Fibroblast of skin of back (primary cell): Measurements from ENCODE around the gene PTRH1.

Experiments
- DNase-seq: peaks from one replicate; pipeline ENCODE4 v3.0.0-alpha.2; 2013

PTRH1 gene

GRCh38 chr9:127720031-127720864 is 4.8 kb upstream of the PTRH1 start:
- DNase-seq, result no peak

GRCh38 chr9:127717766-127718165 is 2.3 kb upstream of the PTRH1 start:
- no peak for DNase-seq

- DNase-seq, result no peak
These were observed 949 bp upstream of the PTRH1 start for GRCh38 chr9:127716412-127716811.

DNA sequence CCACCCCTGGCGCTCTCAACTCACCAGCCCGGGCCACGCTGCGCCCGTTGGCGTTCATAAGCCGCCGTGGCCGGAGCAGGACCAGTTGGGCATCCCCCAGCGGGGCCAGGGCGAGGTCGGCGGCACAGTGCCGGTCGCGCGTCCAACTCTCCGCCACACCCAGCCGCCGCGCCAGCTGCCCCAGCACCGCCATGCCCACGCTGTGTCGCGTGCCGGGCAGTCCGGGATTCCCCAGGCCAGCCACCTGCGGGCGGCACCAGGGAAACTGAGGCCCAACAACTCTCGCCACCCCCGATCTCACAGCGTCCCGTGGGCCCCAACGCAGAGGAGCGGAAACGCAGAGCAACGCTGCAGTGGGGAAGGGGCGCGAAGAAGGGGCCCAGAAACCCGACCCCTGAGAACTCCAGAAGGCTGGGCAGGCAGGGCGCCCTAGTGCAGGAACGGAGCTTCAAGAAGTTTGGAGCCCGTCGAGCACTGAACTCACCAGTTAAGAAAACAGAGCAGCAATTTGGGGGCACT is 453 bp downstream of the PTRH1 start:
- no peak for DNase-seq

- DNase-seq, result no peak
These were observed 1.3 kb downstream of the PTRH1 start for GRCh38 chr9:127714020-127714750.

DNA sequence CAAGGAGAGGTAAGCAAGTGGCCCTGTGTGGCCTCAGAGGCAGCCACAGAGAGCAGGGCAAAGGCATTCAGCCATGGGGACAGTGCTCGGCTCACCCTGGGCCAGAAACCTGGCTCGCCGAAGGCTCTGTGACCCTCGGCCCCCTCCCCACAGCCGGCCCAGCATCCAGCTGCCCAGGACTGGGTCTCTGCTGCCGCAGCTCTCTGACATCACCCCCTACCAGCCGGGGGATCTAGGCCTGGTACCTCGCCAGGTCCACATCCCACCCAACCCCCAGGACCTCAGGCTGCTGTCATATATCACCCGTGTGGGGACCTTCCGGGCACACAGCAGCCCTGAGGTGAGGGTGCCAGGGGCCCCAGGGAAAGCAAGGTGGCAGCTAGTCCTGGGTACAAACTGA is 2.6 kb downstream of the PTRH1 start:
- DNase-seq, result no peak

GRCh38 chr9:127712371-127712770 is 3.1 kb downstream of the PTRH1 start:
- DNase-seq, result no peak

- DNase-seq, result no peak
These were observed 3.6 kb downstream of the PTRH1 start for GRCh38 chr9:127711831-127712274.

DNA sequence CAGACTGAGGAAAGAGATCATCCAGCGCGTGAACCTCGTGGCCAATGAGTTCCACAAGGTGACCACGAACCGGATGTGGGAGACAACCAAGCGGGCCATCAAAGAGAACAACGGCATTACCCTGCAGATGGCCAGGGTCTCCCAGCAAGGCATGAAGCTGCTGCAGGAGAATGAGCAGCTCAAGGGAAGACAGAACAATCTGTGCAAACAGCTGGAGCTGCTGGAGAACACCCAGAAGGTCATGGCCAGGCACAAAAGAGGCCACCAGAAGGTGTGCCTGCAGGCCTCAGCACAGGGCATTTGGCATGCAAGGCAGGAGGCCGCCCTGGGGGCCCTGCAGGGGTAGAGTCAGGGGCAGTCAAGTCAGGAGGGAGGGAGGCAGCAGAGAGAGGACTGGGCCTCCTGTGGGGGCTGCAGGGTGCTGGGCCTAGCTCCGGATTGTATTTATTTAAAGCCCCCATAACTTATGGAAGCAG is 4.2 kb downstream of the PTRH1 start:
- no peak for DNase-seq

GRCh38 chr9:127710204-127710783 is 5.2 kb downstream of the PTRH1 start:
- no peak for DNase-seq

DNA sequence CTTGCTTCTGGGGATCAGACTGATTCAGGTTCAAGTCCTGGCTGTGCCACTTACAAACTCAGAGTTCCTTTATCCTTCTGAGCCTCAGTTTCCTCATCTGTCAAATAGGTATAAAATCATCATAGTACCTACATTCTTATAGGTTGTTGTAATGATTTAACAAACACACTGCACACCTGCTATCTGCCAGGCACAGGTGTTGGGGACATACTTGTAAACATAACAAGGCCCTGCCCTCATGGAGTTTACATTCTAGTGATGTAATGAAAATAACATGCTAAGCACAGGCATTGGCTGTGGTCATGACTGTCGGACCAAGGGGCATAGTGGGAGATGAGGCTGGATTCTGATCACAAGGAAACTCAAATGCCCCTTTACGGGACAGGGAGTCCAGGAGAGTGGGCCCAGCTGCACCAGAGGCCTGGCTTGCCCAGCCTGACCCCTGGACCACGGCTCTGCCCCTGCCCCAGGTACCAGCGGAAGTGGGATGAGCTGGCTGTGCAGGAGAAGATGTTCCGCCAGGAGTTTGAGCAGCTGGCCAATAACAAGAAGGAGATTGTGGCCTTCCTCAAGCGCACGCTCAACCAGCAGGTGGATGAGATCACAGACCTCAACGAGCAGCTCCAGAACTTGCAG is 6.4 kb downstream of the PTRH1 start:
- no peak for DNase-seq

- no peak for DNase-seq
These were observed 7.7 kb downstream of the PTRH1 start for GRCh38 chr9:127707766-127708165.

DNA sequence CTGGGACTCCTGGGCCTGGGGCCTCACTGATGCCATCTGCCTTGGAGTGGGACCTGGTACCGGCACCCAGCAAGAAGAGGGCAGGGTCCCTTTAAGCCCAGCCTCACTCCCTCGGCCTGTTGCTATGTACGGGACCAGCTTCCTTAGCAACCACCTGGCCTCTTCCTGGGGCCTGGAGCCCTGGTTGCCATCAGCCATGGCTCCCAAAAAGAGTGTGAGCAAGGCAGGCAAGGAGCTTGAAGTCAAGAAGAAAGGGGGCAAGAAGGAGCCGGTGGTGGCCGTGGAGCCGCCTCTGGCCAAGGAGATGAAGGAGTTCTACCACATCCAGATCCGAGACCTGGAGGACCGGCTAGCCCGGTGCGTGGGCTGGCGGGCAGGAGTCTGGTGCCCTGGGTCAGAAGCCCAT is 8.6 kb downstream of the PTRH1 start, which contains the start of gene CFAP157:
Gene CFAP157 (plus strand): TSS at position 153 of the 406 bp plus-strand sequence. CDS start 44 bp downstream, at position 197.
- no peak for DNase-seq

- no peak for DNase-seq
These were observed 9.7 kb downstream of the PTRH1 start for GRCh38 chr9:127705577-127706379.

DNA sequence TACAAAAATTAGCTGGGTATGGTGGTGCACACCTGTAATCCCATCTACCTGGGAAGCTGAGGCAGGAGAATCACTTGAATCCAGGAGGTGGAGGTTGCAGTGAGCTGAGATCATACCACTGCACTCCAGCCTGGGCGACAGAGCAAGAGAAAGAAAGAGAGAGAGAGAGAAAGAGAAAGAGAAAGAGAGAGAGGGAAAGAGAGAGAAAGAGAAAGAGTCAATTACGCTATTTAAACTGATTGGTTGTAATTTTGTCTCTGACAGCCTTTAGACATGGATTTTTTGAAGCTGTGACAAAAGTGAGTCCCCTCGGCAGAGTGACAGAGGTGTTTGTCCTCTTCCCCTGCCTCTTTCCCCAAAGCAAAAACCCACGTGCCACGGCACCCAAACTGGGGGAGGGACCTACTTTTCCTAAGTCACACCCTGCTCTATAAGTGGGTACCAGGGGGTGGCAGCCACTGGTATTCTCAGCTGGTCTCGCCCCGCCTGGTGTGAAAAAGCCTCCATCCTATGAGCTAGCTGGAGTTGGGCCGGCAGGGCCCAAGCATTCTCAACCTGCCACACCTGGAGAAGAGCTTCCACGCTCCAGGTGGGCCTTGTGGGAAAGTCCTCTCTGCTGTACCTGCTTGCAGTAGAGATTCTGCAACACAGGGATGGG is 12.0 kb downstream of the PTRH1 start:
- no peak for DNase-seq

DNA sequence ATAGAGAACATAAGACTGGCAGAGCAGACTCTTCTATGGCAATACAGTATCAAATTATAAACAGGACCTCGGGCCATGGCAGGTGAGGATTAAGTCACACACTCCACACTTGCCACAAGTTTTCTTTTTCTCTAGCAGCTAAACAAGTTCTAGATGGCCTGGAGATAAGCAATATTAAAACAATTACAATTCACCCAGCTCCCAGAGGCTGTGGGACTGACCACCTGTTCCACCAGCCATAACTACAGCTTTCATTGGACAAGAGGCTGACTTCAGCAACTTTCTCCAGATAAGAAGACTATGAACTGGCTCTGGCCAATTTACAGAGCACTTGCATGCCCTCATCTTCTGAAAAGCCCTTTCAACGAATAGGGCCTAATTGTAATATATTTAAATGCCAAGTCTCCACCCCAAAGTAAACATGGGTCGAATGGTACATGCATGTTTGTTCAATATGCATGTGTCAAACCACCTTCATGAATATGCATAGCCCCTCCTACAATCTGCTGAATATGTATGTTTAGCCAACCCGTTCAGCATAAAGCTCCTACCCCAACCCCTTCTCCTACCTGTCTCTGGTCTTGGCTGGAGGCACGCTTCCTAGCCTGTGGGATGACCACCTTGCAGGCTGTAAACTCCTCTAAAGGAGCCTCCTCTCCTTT is 14.7 kb downstream of the PTRH1 start:
- DNase-seq, result no peak

GRCh38 chr9:127700140-127700539 is 15.3 kb downstream of the PTRH1 start:
- DNase-seq, result no peak

GRCh38 chr9:127698985-127699670 is 16.3 kb downstream of the PTRH1 start:
- DNase-seq, result peak; percentile 95

DNA sequence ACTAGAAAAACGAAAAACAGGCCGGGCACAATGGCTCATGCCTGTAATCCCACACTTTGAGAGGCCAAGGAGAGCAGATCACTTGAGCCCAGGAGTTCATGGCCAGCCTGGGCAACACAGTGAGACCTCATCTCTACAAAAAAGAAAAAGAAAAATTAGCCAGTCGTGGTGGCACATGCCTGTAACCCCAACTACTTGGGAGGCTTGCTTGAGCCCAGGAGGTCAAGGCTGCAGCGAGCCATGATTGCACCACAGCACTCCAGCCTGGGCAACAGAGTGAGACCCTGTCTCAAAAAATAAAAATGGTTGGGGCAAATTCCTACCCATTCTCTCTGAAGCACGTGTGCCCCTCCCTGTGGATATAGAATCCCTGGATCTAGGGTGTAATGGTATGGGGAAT is 17.1 kb downstream of the PTRH1 start:
- no peak for DNase-seq

DNA sequence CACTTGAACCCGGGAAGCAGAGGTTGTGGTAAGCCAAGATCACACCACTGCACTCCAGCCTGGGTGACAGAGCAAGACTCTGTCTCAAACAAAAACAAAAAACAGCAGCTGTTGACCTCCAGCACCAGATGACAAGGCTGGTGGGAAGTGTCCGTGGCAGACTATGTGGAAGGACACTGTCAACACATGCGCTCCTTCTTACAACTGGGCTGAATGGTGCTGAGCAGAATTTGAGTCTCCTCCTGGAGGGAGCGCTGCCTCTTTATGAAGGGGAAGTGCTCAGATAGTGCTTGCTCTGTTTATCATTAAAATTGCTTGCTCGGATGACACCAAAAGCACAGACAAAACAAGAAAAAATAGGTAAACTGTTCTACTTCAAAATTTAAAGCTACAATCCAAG is 17.9 kb downstream of the PTRH1 start:
- no peak for DNase-seq
